ENCODE measurements around the gene TWNK.
A peak's percentile ranks its signal among the peaks of the same experiment; 100 is the strongest.

The TWNK gene

DNA sequence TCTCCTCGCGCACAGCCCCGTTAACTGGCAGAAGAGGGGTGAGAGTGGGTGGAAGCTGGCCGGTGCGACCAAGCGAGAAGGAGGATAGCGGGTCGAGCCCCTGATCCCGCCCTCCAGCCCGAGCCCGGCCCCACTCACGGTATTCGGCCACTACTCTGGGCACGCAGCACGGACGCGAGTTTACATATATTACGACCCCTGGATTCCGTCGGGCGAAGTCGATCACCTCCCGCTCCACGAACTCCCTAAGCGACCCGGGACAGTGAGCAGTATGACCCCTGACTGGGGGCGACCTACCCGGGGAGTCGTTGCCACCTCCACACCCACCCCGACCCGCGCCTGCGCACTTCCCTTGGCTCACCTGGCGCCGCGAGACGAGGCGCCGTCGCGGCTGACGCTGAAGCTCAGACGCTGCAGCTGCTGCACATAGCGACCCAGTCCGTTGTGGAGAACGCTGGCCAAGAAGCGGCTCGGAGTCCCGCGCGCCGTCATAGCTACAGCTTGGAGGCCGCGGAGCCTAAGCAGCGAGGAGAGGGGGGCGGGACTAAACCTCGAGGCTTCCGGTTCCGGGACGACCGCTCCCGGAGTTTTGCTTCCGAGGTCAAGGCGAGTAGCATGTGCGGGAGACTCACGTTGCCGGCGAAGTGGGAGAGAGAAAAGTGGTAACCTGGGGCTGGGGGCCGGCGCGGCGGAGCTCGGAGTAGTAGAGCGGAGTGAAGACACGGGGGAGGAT lies at the start of gene TWNK, which contains the start of gene MRPL43:
TSS of gene TWNK (plus strand) at position 592 of the 733 bp plus-strand sequence. CDS start 668 bp downstream, outside the sequence.
TSS of gene MRPL43 (minus strand) at position 546 of the 733 bp plus-strand sequence. CDS start at position 492, 54 bp downstream.
- no peak for DNase-seq (ENCODE audit: low read depth)
- TF ChIP-seq, protein P1, sequence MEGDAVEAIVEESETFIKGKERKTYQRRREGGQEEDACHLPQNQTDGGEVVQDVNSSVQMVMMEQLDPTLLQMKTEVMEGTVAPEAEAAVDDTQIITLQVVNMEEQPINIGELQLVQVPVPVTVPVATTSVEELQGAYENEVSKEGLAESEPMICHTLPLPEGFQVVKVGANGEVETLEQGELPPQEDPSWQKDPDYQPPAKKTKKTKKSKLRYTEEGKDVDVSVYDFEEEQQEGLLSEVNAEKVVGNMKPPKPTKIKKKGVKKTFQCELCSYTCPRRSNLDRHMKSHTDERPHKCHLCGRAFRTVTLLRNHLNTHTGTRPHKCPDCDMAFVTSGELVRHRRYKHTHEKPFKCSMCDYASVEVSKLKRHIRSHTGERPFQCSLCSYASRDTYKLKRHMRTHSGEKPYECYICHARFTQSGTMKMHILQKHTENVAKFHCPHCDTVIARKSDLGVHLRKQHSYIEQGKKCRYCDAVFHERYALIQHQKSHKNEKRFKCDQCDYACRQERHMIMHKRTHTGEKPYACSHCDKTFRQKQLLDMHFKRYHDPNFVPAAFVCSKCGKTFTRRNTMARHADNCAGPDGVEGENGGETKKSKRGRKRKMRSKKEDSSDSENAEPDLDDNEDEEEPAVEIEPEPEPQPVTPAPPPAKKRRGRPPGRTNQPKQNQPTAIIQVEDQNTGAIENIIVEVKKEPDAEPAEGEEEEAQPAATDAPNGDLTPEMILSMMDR (IDR thresholded peaks at IDR 0.05; ENCODE audit: control insufficient read depth, extremely low read depth, insufficient read depth), result no peak
- H3K4me3 ChIP-seq (ENCODE audit: low read depth, low read length), result peak within 1 kb of the TSS; percentile 88

DNA sequence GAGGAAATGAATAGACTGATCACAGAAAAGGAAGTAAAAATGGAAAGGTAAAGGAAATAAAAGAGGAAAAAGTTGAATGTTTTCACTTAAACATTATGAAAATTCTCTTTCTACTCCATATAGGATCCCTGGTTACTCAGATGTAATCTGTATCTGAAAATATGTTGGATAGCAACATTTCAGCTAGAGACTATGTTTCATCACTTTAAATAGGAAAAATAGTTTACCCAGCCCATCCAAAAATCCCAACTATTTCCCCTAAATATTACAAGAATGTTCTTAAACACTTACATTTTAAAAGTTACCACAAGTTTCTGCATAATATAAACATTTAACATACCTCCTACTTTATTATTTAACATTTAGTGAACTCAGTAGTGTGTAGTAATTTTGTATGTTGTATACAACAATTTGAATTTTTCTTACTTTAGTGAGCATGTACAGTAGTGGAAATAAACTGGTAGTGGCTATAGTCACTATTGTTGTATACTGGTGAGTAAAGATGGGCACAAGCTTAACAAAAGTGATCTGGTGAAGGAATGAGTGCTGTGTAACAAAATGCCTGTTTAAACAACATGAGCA lies 47.5 kb upstream of the TWNK start:
- no peak for DNase-seq (ENCODE audit: low read depth)
- H3K4me3 ChIP-seq (ENCODE audit: low read depth, low read length), result no peak overlapping the region
- TF ChIP-seq, protein P1 (IDR thresholded peaks at IDR 0.05; ENCODE audit: control insufficient read depth, extremely low read depth, insufficient read depth), result no peak

DNA sequence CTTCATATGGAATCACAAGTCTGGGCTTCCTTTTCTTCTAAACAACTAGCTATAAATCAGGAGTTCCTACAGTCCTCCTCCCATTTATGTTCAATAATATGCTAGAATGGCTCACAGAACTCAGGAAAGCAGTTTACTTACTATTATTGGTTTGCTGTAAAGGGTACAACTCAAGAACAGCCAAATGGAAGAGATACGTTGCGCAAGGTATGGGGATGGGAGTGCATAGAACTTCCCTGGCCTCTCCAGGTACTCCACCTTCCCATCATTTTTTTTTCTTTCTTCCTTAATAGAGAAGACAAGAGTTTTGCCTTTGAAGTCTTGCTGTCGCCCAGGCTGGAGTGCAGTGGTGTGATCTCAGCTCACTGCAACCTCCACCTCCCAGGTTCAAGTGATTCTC lies 45.1 kb upstream of the TWNK start:
- no peak for DNase-seq (ENCODE audit: low read depth)
- TF ChIP-seq, protein P1 (IDR thresholded peaks at IDR 0.05; ENCODE audit: control insufficient read depth, extremely low read depth, insufficient read depth), result no peak
- H3K4me3 ChIP-seq (ENCODE audit: low read depth, low read length), result no peak overlapping the region

DNA sequence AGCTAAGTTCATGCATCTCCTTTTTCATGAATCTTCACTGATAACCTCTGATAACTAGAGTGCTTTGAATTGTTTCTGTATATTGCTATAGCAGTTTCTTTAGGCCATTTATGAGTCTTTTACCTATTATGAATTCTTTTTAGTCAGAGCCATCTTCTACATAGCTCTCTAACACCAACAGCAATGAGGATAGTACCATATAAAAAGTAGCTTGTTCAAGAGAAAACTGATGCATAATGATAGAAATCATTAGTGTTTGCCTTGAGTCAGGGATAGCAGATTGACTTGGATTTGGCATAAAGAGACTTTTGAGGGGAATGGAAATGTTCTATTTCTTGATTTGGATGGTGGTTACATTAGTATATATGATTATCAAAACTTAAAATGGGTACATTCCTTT lies 43.8 kb upstream of the TWNK start:
- TF ChIP-seq, protein P1 (IDR thresholded peaks at IDR 0.05; ENCODE audit: control insufficient read depth, extremely low read depth, insufficient read depth), result no peak
- DNase-seq (ENCODE audit: low read depth), result no peak
- H3K4me3 ChIP-seq (ENCODE audit: low read depth, low read length), result no peak overlapping the region

DNA sequence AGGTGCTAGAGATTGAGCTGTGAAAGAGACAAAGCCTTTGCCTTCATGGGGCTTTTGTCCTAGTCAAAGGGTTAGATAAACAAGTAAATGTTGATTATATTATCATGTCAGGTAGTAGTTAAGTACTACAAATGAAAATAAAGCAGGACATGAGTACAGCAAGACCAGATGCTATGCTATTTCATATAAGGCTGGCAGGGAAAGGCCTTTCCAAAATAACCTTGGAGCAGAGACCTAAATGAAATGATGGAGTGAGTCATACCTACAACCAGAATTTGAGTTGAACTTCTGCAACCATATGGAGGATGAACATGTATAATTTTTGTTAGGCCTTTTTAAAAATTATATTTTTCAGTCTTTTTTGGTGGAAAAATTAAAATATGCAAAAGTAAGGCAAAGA lies 41.6 kb upstream of the TWNK start:
- no peak for DNase-seq (ENCODE audit: low read depth)
- TF ChIP-seq, protein P1 (IDR thresholded peaks at IDR 0.05; ENCODE audit: control insufficient read depth, extremely low read depth, insufficient read depth), result no peak
- H3K4me3 ChIP-seq (ENCODE audit: low read depth, low read length), result no peak overlapping the region

DNA sequence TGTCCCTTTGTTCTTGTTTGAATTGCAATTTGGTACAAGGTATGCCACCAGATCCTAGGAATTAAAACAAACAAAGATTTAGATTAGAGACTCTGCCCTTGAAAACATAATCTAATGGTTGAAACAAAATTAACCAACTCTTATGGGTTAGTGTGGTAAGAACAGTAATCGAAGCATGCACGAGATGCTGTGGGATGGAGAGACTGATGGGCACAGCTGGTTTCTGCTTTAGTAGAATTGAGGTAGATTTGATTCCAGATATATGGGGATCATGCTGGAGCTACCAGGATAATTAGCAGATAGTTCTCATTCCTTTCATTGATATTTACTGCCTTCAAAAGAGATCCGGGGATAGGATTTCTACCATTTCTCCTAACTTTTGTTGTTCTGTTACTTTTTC lies 38.4 kb upstream of the TWNK start:
- TF ChIP-seq, protein P1 (IDR thresholded peaks at IDR 0.05; ENCODE audit: control insufficient read depth, extremely low read depth, insufficient read depth), result no peak
- no peak overlapping the region for H3K4me3 ChIP-seq (ENCODE audit: low read depth, low read length)
- DNase-seq (ENCODE audit: low read depth), result no peak
